ENCODE measurements around the gene PRR36. TPM values are rescaled to one million over a fixed set of nuclear protein-coding genes. Genes with fewer than 3 reads are reported as not detected.

Gene PRR36
- total and polyA plus RNA-seq, 10 of the 15 experiments (the other 5 are each of a cell fraction or from before 2014, with no cell fraction given), result 0.04 TPM; not detected in 9

DNA sequence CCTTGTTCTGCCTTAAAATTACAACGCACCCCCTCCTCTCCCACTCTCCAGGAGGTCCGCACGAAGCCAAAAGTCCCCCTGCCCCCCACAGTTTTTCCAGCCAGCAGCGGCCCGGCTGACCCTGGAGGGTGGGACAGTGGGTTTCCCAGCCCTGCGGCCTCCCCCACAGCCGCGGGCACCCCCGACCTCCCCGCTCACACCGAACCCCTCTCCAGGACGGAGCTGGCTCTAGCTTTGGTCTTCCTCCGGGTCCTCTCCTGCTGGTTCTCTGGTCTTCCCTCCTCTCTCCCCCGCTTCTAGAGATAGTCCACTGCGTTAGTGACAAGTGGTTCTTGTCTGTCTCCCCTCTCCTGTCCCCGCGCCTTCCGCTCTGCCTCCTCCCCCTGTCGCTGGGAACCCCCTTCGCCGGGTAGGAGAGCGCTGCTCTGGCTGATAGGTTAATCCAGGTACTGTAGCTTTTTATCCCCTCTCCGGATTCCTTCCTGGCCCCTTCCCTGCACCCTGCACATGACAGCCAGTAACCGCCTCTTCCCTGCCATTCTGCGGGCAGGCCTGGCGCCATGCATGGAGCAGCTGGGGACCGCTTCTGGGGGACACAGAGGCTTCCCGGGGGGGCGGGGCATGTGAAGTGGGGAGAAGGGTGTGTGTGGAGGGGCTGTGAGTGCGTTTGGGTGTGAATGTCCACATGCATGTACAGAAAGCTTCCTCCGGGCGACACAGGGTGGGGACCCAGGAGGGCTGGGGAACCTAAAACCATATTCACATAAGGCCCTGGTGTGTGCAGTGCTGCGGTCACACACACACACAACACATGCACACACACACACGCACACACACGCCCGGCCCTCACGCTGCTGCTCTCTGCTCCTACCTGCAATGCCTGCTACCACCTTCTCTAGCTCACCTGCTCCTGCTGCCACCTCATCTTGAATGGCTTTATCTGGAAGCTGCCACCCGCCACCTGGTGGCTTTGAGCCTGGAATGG is 17.2 kb downstream of the PRR36 start:
- CTCF ChIA-PET, result interaction anchor here (0.8 to 1.0 kb wide), 2 partner anchors 12 to 289 kb away, joined by 3 to 4 read pairs; no protein-coding TSS in a partner anchor
- Histone ChIP-seq H3K9ac (ENCODE audit: control insufficient read depth, insufficient read depth, low read length) (no peak overlapping the region), H3K27ac (ENCODE audit: control insufficient read depth, insufficient read depth) (no peak overlapping the region), H3K4me3 (no peak overlapping the region), H3K79me2 (ENCODE audit: control insufficient read depth, insufficient read depth, low read length) (no peaks in the 10 kb centered on the region), H4K20me1 (ENCODE audit: control insufficient read depth, insufficient read depth) (no peaks in the 10 kb centered on the region), H3K9me3 (replicated peaks; ENCODE audit: control insufficient read depth, insufficient read depth, low read length) (no peaks in the 10 kb centered on the region), H3K4me2 (ENCODE audit: control insufficient read depth, insufficient read depth) (no peak overlapping the region), H3K27me3 (replicated peaks in 1 of 2; ENCODE audit: control insufficient read depth in 2 of 2, insufficient read depth in 2 of 2, low read length in 1 of 2) (peaks cover 0 to 5% of the 10 kb centered on the region in 2 experiments; a peak in 3 of 4 replicates), H3K4me1 (ENCODE audit: control insufficient read depth, insufficient read depth, low read length) (peaks cover 4% of the 10 kb centered on the region), H2AFZ (ENCODE audit: control insufficient read depth, low read depth, low read length) (no peak overlapping the region), H3K36me3 (ENCODE audit: control insufficient read depth in 2 of 2, insufficient read depth in 2 of 2, low read length in 1 of 2) (no peaks in the 10 kb centered on the region)
- SMC1A ChIA-PET (ENCODE audit: uncharacterized antibody, unreplicated experiment), result no interaction called here
- in situ Hi-C loops (cut with MboI), result no loop called here
- FAIRE-seq (no peak), DNase-seq (ENCODE audit: low read depth, low spot score) (no peak), ATAC-seq (no peak)
- intact Hi-C loops (cut with micrococcal nuclease; ENCODE audit: unreplicated experiment), result no loop called here
- POLR2A ChIA-PET, result no interaction called here
- no TSS peak for BruUV-seq (replicated peaks)
- RAD21 ChIA-PET (ENCODE audit: unreplicated experiment), result no interaction called here
- 69% methylated on average over 33 of the region's 38 CpGs for WGBS (ENCODE audit: insufficient coverage, insufficient replicate concordance, low lambda C conversion rate, missing lambda C conversion rate)
- no peak for TF ChIP-seq CHD2 (IDR thresholded peaks at IDR 0.05; ENCODE audit: borderline replicate concordance, low read depth, low read length)
- TF ChIP-seq HCFC1 (IDR thresholded peaks at IDR 0.05; ENCODE audit: low read length), result no peak
- no peak for TF ChIP-seq ELK1 (IDR thresholded peaks at IDR 0.05; ENCODE audit: low read depth, low read length)
- TF ChIP-seq, protein P1, sequence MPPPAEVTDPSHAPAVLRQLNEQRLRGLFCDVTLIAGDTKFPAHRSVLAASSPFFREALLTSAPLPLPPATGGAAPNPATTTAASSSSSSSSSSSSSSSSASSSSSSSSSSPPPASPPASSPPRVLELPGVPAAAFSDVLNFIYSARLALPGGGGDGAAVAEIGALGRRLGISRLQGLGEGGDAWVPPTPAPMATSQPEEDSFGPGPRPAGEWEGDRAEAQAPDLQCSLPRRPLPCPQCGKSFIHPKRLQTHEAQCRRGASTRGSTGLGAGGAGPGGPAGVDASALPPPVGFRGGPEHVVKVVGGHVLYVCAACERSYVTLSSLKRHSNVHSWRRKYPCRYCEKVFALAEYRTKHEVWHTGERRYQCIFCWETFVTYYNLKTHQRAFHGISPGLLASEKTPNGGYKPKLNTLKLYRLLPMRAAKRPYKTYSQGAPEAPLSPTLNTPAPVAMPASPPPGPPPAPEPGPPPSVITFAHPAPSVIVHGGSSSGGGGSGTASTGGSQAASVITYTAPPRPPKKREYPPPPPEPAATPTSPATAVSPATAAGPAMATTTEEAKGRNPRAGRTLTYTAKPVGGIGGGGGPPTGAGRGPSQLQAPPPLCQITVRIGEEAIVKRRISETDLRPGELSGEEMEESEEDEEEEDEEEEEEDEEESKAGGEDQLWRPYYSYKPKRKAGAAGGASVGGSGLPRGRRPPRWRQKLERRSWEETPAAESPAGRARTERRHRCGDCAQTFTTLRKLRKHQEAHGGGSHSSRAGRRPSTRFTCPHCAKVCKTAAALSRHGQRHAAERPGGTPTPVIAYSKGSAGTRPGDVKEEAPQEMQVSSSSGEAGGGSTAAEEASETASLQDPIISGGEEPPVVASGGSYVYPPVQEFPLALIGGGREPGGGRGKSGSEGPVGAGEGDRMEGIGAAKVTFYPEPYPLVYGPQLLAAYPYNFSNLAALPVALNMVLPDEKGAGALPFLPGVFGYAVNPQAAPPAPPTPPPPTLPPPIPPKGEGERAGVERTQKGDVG (CRISPR knock-in tag; IDR thresholded peaks at IDR 0.05), result no peak
- no peak for TF ChIP-seq RFX5 (IDR thresholded peaks at IDR 0.05; ENCODE audit: low read depth, low read length)
- TF ChIP-seq PAX5 (IDR thresholded peaks at IDR 0.05; ENCODE audit: borderline replicate concordance, low read depth, low read length), result no peak
- TF ChIP-seq BMI1 (IDR thresholded peaks at IDR 0.05; ENCODE audit: borderline replicate concordance), result no peak
- no peak for TF ChIP-seq POLR2AphosphoS2 (IDR thresholded peaks at IDR 0.05; ENCODE audit: low read depth, low read length)
- TF ChIP-seq ZNF24 (IDR thresholded peaks at IDR 0.05), result no peak
- no peak for TF ChIP-seq PBX3 (IDR thresholded peaks at IDR 0.05; ENCODE audit: insufficient replicate concordance, low read depth, low read length)
- no peak for TF ChIP-seq CEBPB (IDR thresholded peaks at IDR 0.05; ENCODE audit: borderline replicate concordance in 1 of 2, low read depth in 2 of 2, low read length in 2 of 2)
- no peak for TF ChIP-seq PKNOX1 (IDR thresholded peaks at IDR 0.05)
- TF ChIP-seq, protein P2, sequence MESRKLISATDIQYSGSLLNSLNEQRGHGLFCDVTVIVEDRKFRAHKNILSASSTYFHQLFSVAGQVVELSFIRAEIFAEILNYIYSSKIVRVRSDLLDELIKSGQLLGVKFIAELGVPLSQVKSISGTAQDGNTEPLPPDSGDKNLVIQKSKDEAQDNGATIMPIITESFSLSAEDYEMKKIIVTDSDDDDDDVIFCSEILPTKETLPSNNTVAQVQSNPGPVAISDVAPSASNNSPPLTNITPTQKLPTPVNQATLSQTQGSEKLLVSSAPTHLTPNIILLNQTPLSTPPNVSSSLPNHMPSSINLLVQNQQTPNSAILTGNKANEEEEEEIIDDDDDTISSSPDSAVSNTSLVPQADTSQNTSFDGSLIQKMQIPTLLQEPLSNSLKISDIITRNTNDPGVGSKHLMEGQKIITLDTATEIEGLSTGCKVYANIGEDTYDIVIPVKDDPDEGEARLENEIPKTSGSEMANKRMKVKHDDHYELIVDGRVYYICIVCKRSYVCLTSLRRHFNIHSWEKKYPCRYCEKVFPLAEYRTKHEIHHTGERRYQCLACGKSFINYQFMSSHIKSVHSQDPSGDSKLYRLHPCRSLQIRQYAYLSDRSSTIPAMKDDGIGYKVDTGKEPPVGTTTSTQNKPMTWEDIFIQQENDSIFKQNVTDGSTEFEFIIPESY (IDR thresholded peaks at IDR 0.05), result no peak
